GM12878 (cell line): Measurements from ENCODE around the gene CHST5. TPM values are rescaled to one million over a fixed set of nuclear protein-coding genes. Genes with fewer than 3 reads are reported as not detected.

Experiments
- ATAC-seq: fragments of 200-7000 bp; cut with Tn5 transposase; 3 replicates; pipeline ENCODE4 v1.9.1; 2020; ENCODE audit warnings: mild to moderate bottlenecking, moderate library complexity
- BruUV-seq: library from RNA; stranded (reverse); fragments of 400-500 nt; replicated peaks from 2 replicates; lab custom pipeline; 2021; lab: Mats Ljungman, UMichigan
- CTCF ChIA-PET: fragments of 300-600 bp; sonication (Branson Sonifier 250); formaldehyde crosslinking; extraction: SDS; loops from one replicate; lab custom pipeline; 2021; ENCODE audit warnings: inconsistent platforms; lab: Yijun Ruan, JAX
- POLR2A ChIA-PET: fragments of 350-600 bp; formaldehyde crosslinking; extraction: SDS; loops from one replicate; lab custom pipeline; 2021; ENCODE audit warnings: inconsistent platforms; lab: Charles Lee
- RAD21 ChIA-PET: fragments of 300-600 bp; sonication (Branson Sonifier 250); formaldehyde crosslinking; loops from one replicate; lab custom pipeline; 2023; ENCODE audit warnings: antibody characterized with exemption; ENCODE audit not compliant: unreplicated experiment; lab: Charles Lee
- SMC1A ChIA-PET: fragments of 300-600 bp; sonication (Branson Sonifier 250); formaldehyde crosslinking; loops from one replicate; lab custom pipeline; 2023; ENCODE audit not compliant: unreplicated experiment, uncharacterized antibody; lab: Charles Lee
- DNase-seq: peaks from one replicate; pipeline ENCODE4 v3.0.0-alpha.2; 2011; ENCODE audit warnings: low read depth, low spot score
- FAIRE-seq: peaks from 3 replicates; lab custom pipeline; 2011; peaks lifted over from hg19 to GRCh38; lab: Jason Lieb, UNC
- H2AFZ ChIP-seq: 2 replicates; pipeline ENCODE4 v1.6.0; 2011; ENCODE audit warnings: low read depth, low read length, control low read depth; ENCODE audit not compliant: control insufficient read depth
- H3K27ac ChIP-seq: 2 replicates; pipeline ENCODE4 v1.5.1; 2011; ENCODE audit warnings: control low read depth; ENCODE audit not compliant: control insufficient read depth, insufficient read depth
- H3K27me3 ChIP-seq, 2 experiments: replicated peaks in 1 of 2; 2 replicates each; pipeline versions ENCODE4 v1.6.0 to v1.6.1; 2011; ENCODE audit warnings: low read length in 1 of 2; ENCODE audit not compliant: control insufficient read depth in 2 of 2, insufficient read depth in 2 of 2
- H3K36me3 ChIP-seq, 2 experiments: 2 replicates each; pipeline ENCODE4 v1.5.1; 2011; ENCODE audit warnings: low read length in 1 of 2; ENCODE audit not compliant: control insufficient read depth in 2 of 2, insufficient read depth in 2 of 2
- H3K4me1 ChIP-seq: 2 replicates; pipeline ENCODE4 v1.6.1; 2011; ENCODE audit warnings: mild to moderate bottlenecking, low read length, moderate library complexity, mixed read lengths; ENCODE audit not compliant: control insufficient read depth, insufficient read depth
- H3K4me2 ChIP-seq: 2 replicates; pipeline ENCODE4 v1.6.0; 2011; ENCODE audit warnings: control low read depth; ENCODE audit not compliant: control insufficient read depth, insufficient read depth
- H3K4me3 ChIP-seq: fragments of 200-600 bp; sonication (generic); 2 replicates; pipeline ENCODE4 v1.5.1; 2016
- H3K79me2 ChIP-seq: 2 replicates; pipeline ENCODE4 v1.6.0; 2011; ENCODE audit warnings: low read length; ENCODE audit not compliant: control insufficient read depth, insufficient read depth
- H3K9ac ChIP-seq: 2 replicates; pipeline ENCODE4 v1.8.0; 2011; ENCODE audit warnings: low read length, control low read depth, mixed read lengths; ENCODE audit not compliant: control insufficient read depth, insufficient read depth
- H3K9me3 ChIP-seq: replicated peaks from 3 replicates; pipeline ENCODE4 v1.5.1; 2011; ENCODE audit warnings: mild to moderate bottlenecking, low read length; ENCODE audit not compliant: control insufficient read depth, insufficient read depth
- H4K20me1 ChIP-seq: 2 replicates; pipeline ENCODE4 v1.6.0; 2011; ENCODE audit not compliant: control insufficient read depth, insufficient read depth
- CREB1 ChIP-seq: IDR thresholded peaks from 2 replicates; pipeline ENCODE4 v1.6.1; 2012; ENCODE audit warnings: low read depth, mild to moderate bottlenecking, inconsistent platforms
- CTCF ChIP-seq, 3 experiments: IDR thresholded peaks in 2 of 3; conservative IDR thresholded peaks in 1 of 3; 2 replicates each; pipeline ENCODE4 v1.5.1; 2011; ENCODE audit warnings: low read depth in 3 of 3, low read length in 3 of 3, mild to moderate bottlenecking in 3 of 3, control low read depth in 2 of 3, moderate library complexity in 2 of 3, inconsistent platforms in 1 of 3, mixed read lengths in 1 of 3; ENCODE audit not compliant: control insufficient read depth in 2 of 3, insufficient read depth in 1 of 3; ENCODE audit errors: extremely low read depth in 1 of 3
- IRF5 ChIP-seq: fragments of 450-650 bp; IDR thresholded peaks from 2 replicates; pipeline ENCODE4 v1.6.1; 2017; ENCODE audit warnings: borderline replicate concordance
- KLF5 ChIP-seq: fragments of 450-650 bp; IDR thresholded peaks from 2 replicates; pipeline ENCODE4 v1.6.1; 2014; ENCODE audit warnings: mild to moderate bottlenecking; ENCODE audit not compliant: partially characterized antibody
- LARP7 ChIP-seq: fragments of 450-650 bp; IDR thresholded peaks from 2 replicates; pipeline ENCODE4 v1.6.1; 2017; ENCODE audit warnings: mild to moderate bottlenecking
- MAX ChIP-seq: IDR thresholded peaks from 2 replicates; pipeline ENCODE4 v1.6.1; 2012; ENCODE audit warnings: low read depth, low read length, improper control_type of control experiment
- MLLT1 ChIP-seq: fragments of 450-650 bp; IDR thresholded peaks from 2 replicates; pipeline ENCODE4 v1.6.1; 2016; ENCODE audit warnings: mild to moderate bottlenecking
- MTA2 ChIP-seq: fragments of 450-650 bp; IDR thresholded peaks from 2 replicates; pipeline ENCODE4 v1.6.1; 2016; ENCODE audit warnings: low read depth, mild to moderate bottlenecking, moderate library complexity
- NBN ChIP-seq: fragments of 450-650 bp; IDR thresholded peaks from 2 replicates; pipeline ENCODE4 v1.6.1; 2016
- RUNX3 ChIP-seq: IDR thresholded peaks from 2 replicates; pipeline ENCODE4 v1.6.1; 2012; ENCODE audit warnings: low read length, inconsistent platforms
- TBL1XR1 ChIP-seq: IDR thresholded peaks from 2 replicates; pipeline ENCODE4 v1.6.1; 2012; ENCODE audit warnings: low read depth, low read length, improper control_type of control experiment
- TCF7 ChIP-seq: IDR thresholded peaks from 2 replicates; pipeline ENCODE4 v1.6.1; 2014; ENCODE audit warnings: antibody characterized with exemption, borderline replicate concordance
- ZBTB11 ChIP-seq: fragments of 450-650 bp; formaldehyde crosslinking; IDR thresholded peaks from 2 replicates; pipeline ENCODE4 v1.5.0; 2022; ENCODE audit warnings: mild to moderate bottlenecking, missing genetic modification characterization
- ZZZ3 ChIP-seq: IDR thresholded peaks from 2 replicates; pipeline ENCODE4 v1.6.1; 2011; ENCODE audit warnings: low read depth; ENCODE audit not compliant: control insufficient read depth, insufficient read length
- WGBS: methylation state at CpG from one replicate; pipeline ENCODE4 v1.1.6; 2016; ENCODE audit warnings: low lambda C conversion rate; ENCODE audit not compliant: insufficient replicate concordance, insufficient coverage; ENCODE audit errors: missing lambda C conversion rate; 5-methylcytosine and 5-hydroxymethylcytosine counted together
- in situ Hi-C: fragments of 300-500 bp; cut with MboI; formaldehyde crosslinking; loops from 9 replicates; pipeline ENCODE4 v1.14.3; 2018; ENCODE audit warnings: mixed read lengths
- intact Hi-C: fragments of 100-400 bp; cut with micrococcal nuclease; formaldehyde crosslinking; loops from one replicate; pipeline ENCODE4 v1.14.2; 2022; ENCODE audit not compliant: unreplicated experiment
- polyA plus RNA-seq, 11 experiments: library from polyadenylated mRNA; depleted of rRNA in 4 of 11; unstranded in 6 of 11; stranded (reverse) in 5 of 11; fragments of >200 nt; fragmentation: Nextera tagmentation in 4 of 11; fragmentation: Illumina TruSeq in 1 of 11; extraction: Ambion mirVana in 4 of 11; extraction: Trizol in 1 of 11; gene quantifications; 1 replicate in 1 of 11; 2 replicates in 10 of 11; pipeline versions ENCODE4 v1.2.1 to v1.2.3, GENCODE V29; 2011 to 2016; ENCODE audit warnings: inconsistent platforms in 2 of 11, missing spikeins in 2 of 11, low read depth in 1 of 11
- total RNA-seq, 4 experiments: library from RNA; depleted of rRNA in 3 of 4; stranded (reverse); fragments of >200 nt in 3 of 4; fragmentation: Illumina TruSeq in 1 of 4; extraction: Trizol in 1 of 4; gene quantifications; 2 replicates each; pipeline versions ENCODE4 v1.2.1 to v1.2.3, GENCODE V29; 2013 to 2021

Gene CHST5
- total and polyA plus RNA-seq, 10 of the 15 experiments (the other 5 are each of a cell fraction or from before 2014, with no cell fraction given), result 0.04 to 0.43 (median 0.14) TPM; not detected in 6

- H3K4me2 ChIP-seq, result peak overlapping the region; percentile 35
- intact Hi-C loops (loop anchor here (5.0 kb wide), 1 partner anchor 88 kb away; the partner anchor contains the start of gene TMEM170A), in situ Hi-C loops (no loop called here)
- H3K4me3 ChIP-seq, result no peak overlapping the region
- peak; percentile 69 for DNase-seq
- H4K20me1 ChIP-seq, result no peaks in the 10 kb centered on the region
- H3K36me3 ChIP-seq, result no peaks in the 10 kb centered on the region
- CTCF ChIA-PET, result interaction anchor here (0.7 to 4.6 kb wide), 31 partner anchors 10 to 351 kb away, joined by 3 to 55 read pairs (median 4); partner anchors contain the start of genes ADAT1 and TMEM170A
- 63% methylated on average over 7 of the region's 7 CpGs for WGBS
- POLR2A ChIA-PET, result interaction anchor here (0.6 to 8.1 kb wide), 9 partner anchors 10 to 296 kb away, joined by 3 to 72 read pairs (median 4); partner anchors contain the start of genes ADAT1, GABARAPL2 and TMEM170A
- RAD21 ChIA-PET, result interaction anchor here (0.7 to 3.5 kb wide), 16 partner anchors 9 to 354 kb away, joined by 3 to 19 read pairs (median 4); partner anchors contain the start of genes ADAT1, CPHXL2, KARS1 and TERF2IP
- no peak overlapping the region for H3K9ac ChIP-seq
- H3K27ac ChIP-seq, result no peak overlapping the region
- BruUV-seq, result no TSS peak
- H3K9me3 ChIP-seq, result no peaks in the 10 kb centered on the region
- H3K79me2 ChIP-seq, result no peaks in the 10 kb centered on the region
- SMC1A ChIA-PET, result interaction anchor here (0.7 to 6.3 kb wide), 18 partner anchors 14 to 545 kb away, joined by 3 to 40 read pairs (median 4); partner anchors contain the start of genes ADAT1, CFDP1, GABARAPL2 and KARS1
- ATAC-seq, result peak; percentile 89
- FAIRE-seq, result peak; percentile 89
- peaks cover 8% of the 10 kb centered on the region for H3K4me1 ChIP-seq
- peak overlapping the region; percentile 65 for H2AFZ ChIP-seq
- no peaks in the 10 kb centered on the region for H3K27me3 ChIP-seq
- TF ChIP-seq RUNX3 (peak; percentile 69), MAX (no peak), TBL1XR1 (no peak), NBN (no peak), ZBTB11 (CRISPR knock-in tag) (no peak), LARP7 (no peak), MTA2 (no peak), KLF5 (no peak), CTCF (IDR thresholded peaks at IDR 0.05 in 2 of 3, conservative IDR thresholded peaks at IDR 0.05 in 1 of 3; ENCODE audit: control insufficient read depth in 2 of 3, extremely low read depth in 1 of 3, insufficient read depth in 1 of 3, low read depth in 3 of 3, low read length in 3 of 3) (peak; percentile 70 to 78 (median 77)), ZZZ3 (no peak), TCF7 (no peak), MLLT1 (no peak), CREB1 (no peak), IRF5 (no peak)
Observed at GRCh38 chr16:75550211-75550662, 14.3 kb upstream of the CHST5 start.
